ENCODE measurements around the gene PAX1. TPM values are rescaled to one million over a fixed set of nuclear protein-coding genes. Genes with fewer than 3 reads are reported as not detected.

Gene PAX1
- total RNA-seq, 2 experiments from 2014 or later, result not detected

DNA sequence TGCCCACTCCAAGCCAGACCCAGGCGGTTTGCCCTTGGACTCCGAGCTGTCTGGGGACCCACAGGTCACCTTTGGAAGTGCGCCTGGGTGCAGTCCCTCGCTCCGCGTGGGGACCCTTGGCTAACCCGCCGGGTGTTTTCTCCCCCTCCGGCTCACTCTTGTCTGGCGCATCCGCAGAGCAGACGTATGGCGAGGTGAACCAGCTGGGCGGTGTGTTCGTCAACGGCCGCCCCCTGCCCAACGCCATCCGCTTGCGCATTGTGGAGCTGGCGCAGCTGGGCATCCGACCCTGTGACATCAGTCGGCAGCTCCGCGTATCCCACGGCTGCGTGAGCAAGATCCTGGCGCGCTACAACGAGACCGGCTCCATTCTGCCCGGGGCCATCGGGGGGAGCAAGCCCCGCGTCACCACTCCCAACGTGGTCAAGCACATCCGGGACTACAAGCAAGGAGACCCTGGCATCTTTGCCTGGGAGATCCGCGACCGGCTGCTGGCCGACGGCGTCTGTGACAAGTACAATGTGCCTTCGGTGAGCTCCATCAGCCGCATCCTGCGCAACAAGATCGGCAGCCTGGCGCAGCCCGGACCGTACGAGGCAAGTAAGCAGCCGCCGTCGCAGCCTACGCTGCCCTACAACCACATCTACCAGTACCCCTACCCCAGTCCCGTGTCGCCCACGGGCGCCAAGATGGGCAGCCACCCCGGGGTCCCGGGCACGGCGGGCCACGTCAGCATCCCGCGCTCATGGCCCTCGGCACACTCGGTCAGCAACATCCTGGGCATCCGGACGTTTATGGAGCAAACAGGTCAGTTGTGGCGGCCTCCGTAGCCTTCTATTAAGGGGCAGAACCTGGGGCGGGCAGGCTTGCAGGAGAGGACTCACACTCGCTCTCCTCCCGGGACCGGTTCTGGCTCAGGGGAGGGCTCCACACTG, 1.1 kb downstream of the PAX1 start:
- no peak overlapping the region for H2AFZ ChIP-seq (ENCODE audit: low read length)
- H3K79me2 ChIP-seq (ENCODE audit: insufficient read depth, low read depth, low read length), result no peaks in the 10 kb centered on the region
- no peaks in the 10 kb centered on the region for H3K9me3 ChIP-seq (ENCODE audit: low read length)
- intact Hi-C loops (cut with micrococcal nuclease; ENCODE audit: unreplicated experiment), result no loop called here
- TF ChIP-seq, protein P1, sequence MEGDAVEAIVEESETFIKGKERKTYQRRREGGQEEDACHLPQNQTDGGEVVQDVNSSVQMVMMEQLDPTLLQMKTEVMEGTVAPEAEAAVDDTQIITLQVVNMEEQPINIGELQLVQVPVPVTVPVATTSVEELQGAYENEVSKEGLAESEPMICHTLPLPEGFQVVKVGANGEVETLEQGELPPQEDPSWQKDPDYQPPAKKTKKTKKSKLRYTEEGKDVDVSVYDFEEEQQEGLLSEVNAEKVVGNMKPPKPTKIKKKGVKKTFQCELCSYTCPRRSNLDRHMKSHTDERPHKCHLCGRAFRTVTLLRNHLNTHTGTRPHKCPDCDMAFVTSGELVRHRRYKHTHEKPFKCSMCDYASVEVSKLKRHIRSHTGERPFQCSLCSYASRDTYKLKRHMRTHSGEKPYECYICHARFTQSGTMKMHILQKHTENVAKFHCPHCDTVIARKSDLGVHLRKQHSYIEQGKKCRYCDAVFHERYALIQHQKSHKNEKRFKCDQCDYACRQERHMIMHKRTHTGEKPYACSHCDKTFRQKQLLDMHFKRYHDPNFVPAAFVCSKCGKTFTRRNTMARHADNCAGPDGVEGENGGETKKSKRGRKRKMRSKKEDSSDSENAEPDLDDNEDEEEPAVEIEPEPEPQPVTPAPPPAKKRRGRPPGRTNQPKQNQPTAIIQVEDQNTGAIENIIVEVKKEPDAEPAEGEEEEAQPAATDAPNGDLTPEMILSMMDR (conservative IDR thresholded peaks at IDR 0.05; ENCODE audit: low read length), result no peak
- TF ChIP-seq EZH2phosphoT487 (IDR thresholded peaks at IDR 0.05; ENCODE audit: borderline replicate concordance, low read depth, low read length), result no peak
- no TSS peak for BruUV-seq (replicated peaks)
- H3K27ac ChIP-seq (ENCODE audit: low read depth, low read length, poor library complexity, severe bottlenecking), result no peak overlapping the region
- no peaks in the 10 kb centered on the region for H4K20me1 ChIP-seq (ENCODE audit: insufficient read depth, low read length)
- H3K9me2 ChIP-seq (ENCODE audit: insufficient read depth, low read length), result no peaks in the 10 kb centered on the region
- no peak overlapping the region for H3K4me2 ChIP-seq (ENCODE audit: low read length)
- POLR2A ChIA-PET, result no interaction called here
- DNase-seq (ENCODE audit: low spot score), result no peak
- CTCF ChIA-PET (ENCODE audit: unreplicated experiment), result no interaction called here
- H3K4me3 ChIP-seq (ENCODE audit: low read depth, low read length, poor library complexity, severe bottlenecking), result no peak overlapping the region
- no peaks in the 10 kb centered on the region for H3K36me3 ChIP-seq (ENCODE audit: insufficient read depth, low read length)
- no peaks in the 10 kb centered on the region for H3K4me1 ChIP-seq (ENCODE audit: insufficient read depth, low read length, poor library complexity, severe bottlenecking)

DNA sequence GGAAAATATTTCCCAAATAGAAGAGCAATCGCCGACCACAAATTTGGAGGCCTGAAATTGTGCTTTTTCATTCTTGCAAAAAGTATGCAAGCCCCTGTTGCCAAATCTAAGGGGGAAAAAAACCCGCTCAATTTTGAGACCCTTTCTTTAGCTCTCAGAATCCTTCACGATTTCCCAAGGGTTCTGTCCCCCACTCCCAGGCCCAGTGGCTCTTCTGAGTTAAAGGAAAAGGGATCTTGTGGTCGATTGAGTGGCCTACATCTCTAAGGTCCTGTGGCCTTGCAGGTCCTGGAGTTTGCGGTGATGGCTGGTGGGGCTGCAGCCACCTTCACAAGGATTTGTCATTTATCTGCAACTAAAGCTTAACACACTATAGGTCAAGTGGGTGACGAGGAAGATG, 1.8 kb downstream of the PAX1 start:
- no peaks in the 10 kb centered on the region for H3K4me1 ChIP-seq (ENCODE audit: insufficient read depth, low read length, poor library complexity, severe bottlenecking)
- no peaks in the 10 kb centered on the region for H4K20me1 ChIP-seq (ENCODE audit: insufficient read depth, low read length)
- H3K9me3 ChIP-seq (ENCODE audit: low read length), result no peaks in the 10 kb centered on the region
- ChIA-PET CTCF (ENCODE audit: unreplicated experiment) (no interaction called here), POLR2A (no interaction called here)
- intact Hi-C loops (cut with micrococcal nuclease; ENCODE audit: unreplicated experiment), result no loop called here
- no peak overlapping the region for H3K27ac ChIP-seq (ENCODE audit: low read depth, low read length, poor library complexity, severe bottlenecking)
- H3K4me3 ChIP-seq (ENCODE audit: low read depth, low read length, poor library complexity, severe bottlenecking), result no peak overlapping the region
- no peak for DNase-seq (ENCODE audit: low spot score)
- no TSS peak for BruUV-seq (replicated peaks)
- no peaks in the 10 kb centered on the region for H3K36me3 ChIP-seq (ENCODE audit: insufficient read depth, low read length)
- H3K9me2 ChIP-seq (ENCODE audit: insufficient read depth, low read length), result no peaks in the 10 kb centered on the region
- H3K4me2 ChIP-seq (ENCODE audit: low read length), result no peak overlapping the region
- H3K79me2 ChIP-seq (ENCODE audit: insufficient read depth, low read depth, low read length), result no peaks in the 10 kb centered on the region
- TF ChIP-seq, protein P1 (conservative IDR thresholded peaks at IDR 0.05; ENCODE audit: low read length), result no peak
- no peak for TF ChIP-seq EZH2phosphoT487 (IDR thresholded peaks at IDR 0.05; ENCODE audit: borderline replicate concordance, low read depth, low read length)
- H2AFZ ChIP-seq (ENCODE audit: low read length), result no peak overlapping the region

All from OCI-LY7 (cell line).